ENCODE data around the gene SLC20A1.

DNA sequence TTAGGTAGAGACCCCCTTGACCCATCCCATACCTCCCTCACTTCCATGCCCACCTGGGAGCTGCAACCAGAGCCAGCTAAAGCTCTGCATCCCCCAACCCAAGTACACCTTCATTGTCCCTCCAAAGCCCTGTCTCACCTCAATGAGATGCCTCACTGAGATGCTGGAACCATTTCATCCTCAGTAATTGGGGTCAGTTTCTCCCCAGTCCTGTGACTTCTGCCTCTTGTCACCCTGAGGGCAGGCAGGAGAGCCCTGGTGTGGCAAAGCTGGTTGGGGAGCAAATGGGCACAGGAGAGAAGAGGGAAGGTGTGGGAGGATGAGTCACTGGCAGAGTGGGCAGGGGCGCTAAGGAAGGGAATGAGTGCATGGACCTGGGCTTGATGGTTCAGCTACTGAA, 47.2 kb downstream of the SLC20A1 start:
- TF ChIP-seq POLR2A (IDR thresholded peaks at IDR 0.05; ENCODE audit: low read depth, low read length): no peak
- TF ChIP-seq SPI1 (IDR thresholded peaks at IDR 0.05; ENCODE audit: low read depth, low read length): no peak
- no peak for TF ChIP-seq POLR2AphosphoS5 (IDR thresholded peaks at IDR 0.05; ENCODE audit: low read depth, low read length)

All from GM12891 (cell line).